Calu3 (cell line): ENCODE data around the gene KATNB1. TPM values are rescaled to one million over a fixed set of nuclear protein-coding genes. Genes with fewer than 3 reads are reported as not detected.

Experiments
- BruUV-seq: library from RNA; stranded (reverse); fragments of 400-500 nt; replicated peaks from 2 replicates; lab custom pipeline; 2021; lab: Mats Ljungman, UMichigan
- CTCF ChIA-PET: fragments of 300-600 bp; sonication (Branson Sonifier 250); formaldehyde crosslinking; loops from one replicate; lab custom pipeline; 2022; ENCODE audit warnings: antibody characterized with exemption; lab: Charles Lee
- DNase-seq: peaks from one replicate; pipeline ENCODE4 v3.0.0; 2022
- H3K27ac Mint-ChIP-seq: one replicate; pipeline ENCODE4 v1.8.0; 2022; ENCODE audit warnings: mixed read lengths; ENCODE audit not compliant: unreplicated experiment
- H3K27me3 Mint-ChIP-seq: one replicate; pipeline ENCODE4 v1.8.0; 2022; ENCODE audit warnings: mixed read lengths; ENCODE audit not compliant: unreplicated experiment
- H3K36me3 Mint-ChIP-seq: one replicate; pipeline ENCODE4 v1.8.0; 2022; ENCODE audit warnings: mild to moderate bottlenecking, moderate library complexity, mixed read lengths; ENCODE audit not compliant: insufficient read depth, unreplicated experiment
- H3K4me1 Mint-ChIP-seq: one replicate; pipeline ENCODE4 v1.8.0; 2022; ENCODE audit warnings: mild to moderate bottlenecking, low read depth, mixed read lengths; ENCODE audit not compliant: unreplicated experiment
- H3K4me3 Mint-ChIP-seq: one replicate; pipeline ENCODE4 v1.8.0; 2022; ENCODE audit warnings: mild to moderate bottlenecking, low read depth, moderate library complexity, mixed read lengths; ENCODE audit not compliant: unreplicated experiment
- H3K9me3 Mint-ChIP-seq: one replicate; pipeline ENCODE4 v1.8.0; 2022; ENCODE audit warnings: low read depth, mixed read lengths; ENCODE audit not compliant: unreplicated experiment
- CTCF ChIP-seq: fragments of 200-600 bp; IDR thresholded peaks from one replicate; pipeline ENCODE4 v1.8.0; 2022; ENCODE audit warnings: antibody characterized with exemption; ENCODE audit not compliant: unreplicated experiment
- intact Hi-C: fragments of 100-400 bp; cut with micrococcal nuclease; formaldehyde crosslinking; loops from one replicate; pipeline ENCODE4 v1.10.0; 2022; ENCODE audit not compliant: unreplicated experiment
- total RNA-seq: library from RNA; stranded (reverse); gene quantifications from 2 replicates; pipeline ENCODE4 v1.2.3, GENCODE V29; 2022

KATNB1 gene
- total RNA-seq, 1 experiment from 2014 or later, result 28.6 TPM

GRCh38 chr16:57749101-57749692 lies 13.6 kb downstream of the KATNB1 start:
- Mint-ChIP-seq H3K4me3 (no peak overlapping the region), H3K27me3 (no peaks in the 10 kb centered on the region), H3K4me1 (no peaks in the 10 kb centered on the region), H3K36me3 (no peaks in the 10 kb centered on the region), H3K27ac (no peak overlapping the region), H3K9me3 (no peaks in the 10 kb centered on the region)
- no TSS peak for BruUV-seq
- TF ChIP-seq CTCF, result no peak
- no peak for DNase-seq
- CTCF ChIA-PET, result no interaction called here
- intact Hi-C loops, result no loop called here

- CTCF ChIA-PET, result no interaction called here
- no peak for TF ChIP-seq CTCF
- DNase-seq, result no peak
- H3K4me3 Mint-ChIP-seq, result no peak overlapping the region
- H3K4me1 Mint-ChIP-seq, result no peaks in the 10 kb centered on the region
- intact Hi-C loops, result loop anchor here (10.0 kb wide), 2 partner anchors 145 to 255 kb away; partner anchors contain the start of genes USB1 and ZNF319
- H3K27ac Mint-ChIP-seq, result no peak overlapping the region
- BruUV-seq, result no TSS peak
- H3K9me3 Mint-ChIP-seq, result no peaks in the 10 kb centered on the region
- no peaks in the 10 kb centered on the region for H3K36me3 Mint-ChIP-seq
- H3K27me3 Mint-ChIP-seq, result no peaks in the 10 kb centered on the region
Measured at GRCh38 chr16:57749856-57750452, 14.4 kb downstream of the KATNB1 start.

GRCh38 chr16:57750796-57751538 lies 15.4 kb downstream of the KATNB1 start:
- no peaks in the 10 kb centered on the region for H3K27me3 Mint-ChIP-seq
- peaks cover 4% of the 10 kb centered on the region for H3K36me3 Mint-ChIP-seq
- intact Hi-C loops, result loop anchor here (10.0 kb wide), 2 partner anchors 144 to 254 kb away; partner anchors contain the start of genes USB1 and ZNF319
- no peaks in the 10 kb centered on the region for H3K4me1 Mint-ChIP-seq
- no peak for TF ChIP-seq CTCF
- no peak for DNase-seq
- H3K9me3 Mint-ChIP-seq, result no peaks in the 10 kb centered on the region
- no peak overlapping the region for H3K4me3 Mint-ChIP-seq
- no peak overlapping the region for H3K27ac Mint-ChIP-seq
- BruUV-seq, result no TSS peak
- CTCF ChIA-PET, result interaction anchor here (0.6 to 1.5 kb wide), 2 partner anchors 15 to 81 kb away, joined by 4 to 6 read pairs; partner anchors contain the start of gene KATNB1

GRCh38 chr16:57751539-57752202 lies 16.1 kb downstream of the KATNB1 start:
- Mint-ChIP-seq H3K9me3 (no peaks in the 10 kb centered on the region), H3K36me3 (peaks cover 10% of the 10 kb centered on the region), H3K4me3 (no peak overlapping the region), H3K4me1 (no peaks in the 10 kb centered on the region), H3K27ac (no peak overlapping the region), H3K27me3 (no peaks in the 10 kb centered on the region)
- intact Hi-C loops, result loop anchor here (10.0 kb wide), 2 partner anchors 143 to 253 kb away; partner anchors contain the start of genes USB1 and ZNF319
- CTCF ChIA-PET, result interaction anchor here (0.6 to 1.5 kb wide), 2 partner anchors 16 to 80 kb away, joined by 4 to 6 read pairs; partner anchors contain the start of gene KATNB1
- DNase-seq, result no peak
- BruUV-seq, result no TSS peak
- no peak for TF ChIP-seq CTCF
